Astrocyte of the cerebellum (primary cell): ENCODE measurements around the gene CFAP97D2.
"Not testable (repeated sequence)": the region's sequence is repeated elsewhere in the genome, so short reads cannot be mapped to it uniquely, and the experiment has no call there.

Source experiments
- DNase-seq: peaks from one replicate; pipeline ENCODE4 v3.0.0-alpha.2; 2011; ENCODE audit warnings: low read depth
- H3K4me3 ChIP-seq: 2 replicates; pipeline ENCODE4 v1.5.1; 2011; ENCODE audit warnings: mild to moderate bottlenecking, low read depth, low read length, moderate library complexity
- in situ Hi-C: cut with HindIII; loops from 2 replicates; pipeline ENCODE4 v1.10.0; 2017; ENCODE audit warnings: low sequenced_read_pairs
- TF ChIP-seq, protein P1 (sequence below): IDR thresholded peaks from 2 replicates; pipeline ENCODE4 v1.5.1; 2012; ENCODE audit warnings: low read length, low read depth, moderate library complexity, mild to moderate bottlenecking; ENCODE audit errors: missing control alignments

The CFAP97D2 gene

DNA sequence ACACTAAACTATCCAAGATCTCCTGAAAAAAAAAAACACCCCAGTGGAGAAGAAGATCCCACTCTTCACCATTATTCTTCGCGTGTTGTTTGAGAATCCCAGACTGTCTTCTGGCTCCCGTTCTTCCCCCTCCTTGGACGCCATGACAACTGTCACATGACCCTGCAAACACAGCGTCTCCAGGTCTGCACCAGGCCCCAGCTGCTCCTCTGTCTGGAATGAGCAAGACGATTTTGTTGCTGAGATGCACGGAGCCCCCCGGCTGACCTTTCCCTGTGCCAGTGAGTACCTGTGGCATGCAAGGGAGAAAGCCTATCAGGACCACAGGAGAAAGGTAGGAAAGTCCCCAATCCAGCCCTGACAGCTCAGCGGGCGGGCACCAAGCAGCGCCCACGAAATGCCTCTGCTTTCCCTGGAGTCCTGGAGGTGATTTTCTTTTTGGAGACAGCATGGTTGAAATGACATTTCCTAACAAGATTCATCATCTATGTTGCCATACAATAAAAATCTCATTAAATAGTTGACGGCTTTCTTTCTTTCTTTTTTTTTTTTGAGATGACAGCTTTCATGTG lies at the start of gene CFAP97D2:
Gene CFAP97D2 (plus strand): TSS at position 171 of the 572 bp plus-strand sequence. CDS start 74 bp downstream, at position 245.
- no peak for DNase-seq
- TF ChIP-seq, protein P1, sequence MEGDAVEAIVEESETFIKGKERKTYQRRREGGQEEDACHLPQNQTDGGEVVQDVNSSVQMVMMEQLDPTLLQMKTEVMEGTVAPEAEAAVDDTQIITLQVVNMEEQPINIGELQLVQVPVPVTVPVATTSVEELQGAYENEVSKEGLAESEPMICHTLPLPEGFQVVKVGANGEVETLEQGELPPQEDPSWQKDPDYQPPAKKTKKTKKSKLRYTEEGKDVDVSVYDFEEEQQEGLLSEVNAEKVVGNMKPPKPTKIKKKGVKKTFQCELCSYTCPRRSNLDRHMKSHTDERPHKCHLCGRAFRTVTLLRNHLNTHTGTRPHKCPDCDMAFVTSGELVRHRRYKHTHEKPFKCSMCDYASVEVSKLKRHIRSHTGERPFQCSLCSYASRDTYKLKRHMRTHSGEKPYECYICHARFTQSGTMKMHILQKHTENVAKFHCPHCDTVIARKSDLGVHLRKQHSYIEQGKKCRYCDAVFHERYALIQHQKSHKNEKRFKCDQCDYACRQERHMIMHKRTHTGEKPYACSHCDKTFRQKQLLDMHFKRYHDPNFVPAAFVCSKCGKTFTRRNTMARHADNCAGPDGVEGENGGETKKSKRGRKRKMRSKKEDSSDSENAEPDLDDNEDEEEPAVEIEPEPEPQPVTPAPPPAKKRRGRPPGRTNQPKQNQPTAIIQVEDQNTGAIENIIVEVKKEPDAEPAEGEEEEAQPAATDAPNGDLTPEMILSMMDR = no peak
- H3K4me3 ChIP-seq = no peak within 1 kb of the TSS
- in situ Hi-C loops = no loop called here

DNA sequence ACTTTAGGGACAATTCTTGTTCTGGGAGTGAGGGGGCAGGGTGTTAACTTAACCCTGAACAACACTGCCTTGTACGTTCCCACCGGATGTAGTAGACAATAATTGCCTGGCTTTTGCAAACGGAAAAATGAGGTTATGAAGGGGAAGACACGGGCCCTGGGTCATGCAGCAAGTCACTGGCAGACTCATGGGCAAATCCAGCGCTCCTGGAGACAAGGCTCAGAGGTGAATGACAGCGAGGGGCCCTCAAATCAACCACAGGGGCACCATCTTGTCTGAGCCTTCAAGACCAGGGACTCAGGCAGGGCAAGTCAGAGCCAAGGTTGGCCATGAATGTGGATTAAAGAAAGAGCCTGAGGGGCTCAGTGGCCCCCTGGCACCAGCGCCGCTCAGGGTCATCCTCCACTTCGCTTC lies 49.4 kb upstream of the CFAP97D2 start:
- no peak for DNase-seq
- in situ Hi-C loops = no loop called here
- peak overlapping the region; percentile 98 for H3K4me3 ChIP-seq
- TF ChIP-seq, protein P1 = no peak

DNA sequence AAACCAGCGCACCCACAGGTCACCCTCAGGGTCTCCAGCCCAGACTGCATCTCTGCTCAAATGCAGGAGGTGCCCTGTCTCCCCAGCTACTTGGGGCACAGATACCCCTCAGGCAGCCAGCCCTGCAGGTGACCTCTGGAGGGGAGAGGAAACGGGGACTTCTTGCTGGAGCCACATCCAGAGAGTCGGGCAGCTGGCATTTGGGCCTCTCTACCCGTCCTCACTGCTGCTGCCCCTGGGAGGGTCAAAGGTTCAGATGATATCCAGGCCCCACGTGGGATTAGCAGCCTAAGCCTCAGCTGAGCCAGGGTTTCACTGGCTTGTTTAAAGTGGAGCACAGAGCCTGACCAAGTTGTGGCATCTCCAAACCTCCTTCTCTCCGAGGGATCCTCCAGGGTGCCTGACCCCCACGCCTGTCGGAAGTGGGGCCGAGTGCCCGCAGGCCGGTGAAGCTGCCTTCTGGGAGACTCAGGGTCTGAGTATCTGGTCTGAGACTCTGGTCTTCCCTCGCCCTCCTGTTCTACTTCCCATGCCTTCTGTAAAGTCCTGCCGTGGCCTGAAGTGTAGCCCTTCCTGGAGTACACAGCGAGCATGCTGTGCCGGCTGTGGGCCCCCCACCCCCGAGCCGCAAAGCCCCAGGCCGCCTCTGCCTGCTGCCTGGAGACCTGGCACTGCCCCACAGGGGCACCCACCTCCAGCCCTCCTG lies 48.8 kb upstream of the CFAP97D2 start:
- DNase-seq = no peak
- peak overlapping the region; percentile 98 for H3K4me3 ChIP-seq
- in situ Hi-C loops = no loop called here
- TF ChIP-seq, protein P1 = no peak

DNA sequence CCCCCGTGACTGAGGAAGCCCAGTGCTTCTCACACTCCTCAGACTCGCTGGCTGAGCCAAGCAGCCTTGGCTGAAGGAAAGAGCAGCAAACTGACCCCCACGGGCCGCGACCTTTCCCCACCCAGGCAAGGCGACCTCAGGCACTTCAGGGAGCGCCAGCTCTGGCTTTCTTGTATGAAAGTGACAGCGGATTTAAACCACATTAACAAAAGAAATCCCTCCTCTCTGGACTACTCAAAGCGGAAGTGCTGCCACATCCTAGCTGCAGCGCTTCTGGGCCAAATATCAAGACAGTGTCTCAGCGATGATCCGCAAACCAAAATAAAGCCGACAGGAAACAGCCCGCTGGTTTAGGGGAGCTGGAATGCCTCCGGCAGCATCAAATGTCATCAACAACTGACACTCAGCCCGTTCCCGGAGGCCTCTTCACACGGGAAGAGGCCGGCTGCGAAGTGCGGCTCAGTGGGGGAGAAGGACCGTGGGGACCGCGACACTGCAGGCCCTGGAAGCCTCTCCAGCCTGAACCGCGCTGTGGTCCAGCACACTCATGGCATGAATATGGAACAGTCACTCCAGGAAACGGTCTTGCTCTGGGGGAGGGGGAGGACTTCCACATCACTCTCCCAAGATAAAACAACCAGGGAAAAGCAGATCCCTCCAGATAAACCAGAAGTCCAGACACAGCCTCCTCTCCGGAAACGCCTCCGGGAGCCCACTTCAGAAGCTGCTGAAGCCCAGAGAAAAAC lies 48.0 kb upstream of the CFAP97D2 start:
- in situ Hi-C loops = no loop called here
- TF ChIP-seq, protein P1 = no peak
- DNase-seq = peak; percentile 85
- H3K4me3 ChIP-seq = peak overlapping the region; percentile 98

DNA sequence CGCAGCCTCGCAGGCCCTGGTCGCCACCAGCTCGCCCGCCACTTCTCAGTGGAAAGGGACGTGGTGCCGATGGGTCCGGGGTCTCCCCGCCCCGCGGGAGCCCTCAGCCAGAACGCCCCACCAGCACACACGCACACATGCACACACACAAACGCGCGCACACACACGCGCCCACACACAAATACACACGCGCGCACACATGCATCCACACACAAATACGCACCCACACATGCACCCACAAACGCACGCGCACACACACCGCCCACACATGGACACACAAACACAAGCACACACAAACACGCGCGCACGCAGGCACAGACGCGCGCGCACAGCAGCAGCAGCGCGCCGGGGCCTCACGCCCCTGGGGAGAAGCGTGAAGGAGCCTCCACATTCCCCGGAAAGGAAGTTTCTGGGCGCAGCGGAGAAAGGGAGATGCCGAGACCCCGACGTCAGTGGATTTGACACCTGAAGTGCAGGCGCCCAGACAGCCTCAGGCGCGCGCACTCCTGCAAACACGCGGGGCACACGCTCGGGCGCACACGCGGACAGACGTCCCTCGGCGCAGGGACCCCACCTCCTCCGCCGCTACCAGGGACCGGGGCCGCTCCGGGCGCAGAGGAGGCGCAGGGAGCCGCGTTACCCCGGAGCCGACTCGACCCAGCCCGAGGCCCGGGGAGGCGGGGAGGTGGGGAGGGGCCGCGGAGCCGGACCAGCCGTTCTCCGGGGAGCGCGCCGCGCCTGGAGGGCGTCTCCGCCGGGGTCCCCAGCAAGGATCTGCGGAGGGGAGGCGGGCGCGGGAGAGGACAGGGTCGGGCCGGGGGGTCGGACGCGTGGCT lies 47.3 kb upstream of the CFAP97D2 start:
- TF ChIP-seq, protein P1 = no peak
- in situ Hi-C loops = no loop called here
- peak overlapping the region; percentile 98 for H3K4me3 ChIP-seq
- DNase-seq = no peak

DNA sequence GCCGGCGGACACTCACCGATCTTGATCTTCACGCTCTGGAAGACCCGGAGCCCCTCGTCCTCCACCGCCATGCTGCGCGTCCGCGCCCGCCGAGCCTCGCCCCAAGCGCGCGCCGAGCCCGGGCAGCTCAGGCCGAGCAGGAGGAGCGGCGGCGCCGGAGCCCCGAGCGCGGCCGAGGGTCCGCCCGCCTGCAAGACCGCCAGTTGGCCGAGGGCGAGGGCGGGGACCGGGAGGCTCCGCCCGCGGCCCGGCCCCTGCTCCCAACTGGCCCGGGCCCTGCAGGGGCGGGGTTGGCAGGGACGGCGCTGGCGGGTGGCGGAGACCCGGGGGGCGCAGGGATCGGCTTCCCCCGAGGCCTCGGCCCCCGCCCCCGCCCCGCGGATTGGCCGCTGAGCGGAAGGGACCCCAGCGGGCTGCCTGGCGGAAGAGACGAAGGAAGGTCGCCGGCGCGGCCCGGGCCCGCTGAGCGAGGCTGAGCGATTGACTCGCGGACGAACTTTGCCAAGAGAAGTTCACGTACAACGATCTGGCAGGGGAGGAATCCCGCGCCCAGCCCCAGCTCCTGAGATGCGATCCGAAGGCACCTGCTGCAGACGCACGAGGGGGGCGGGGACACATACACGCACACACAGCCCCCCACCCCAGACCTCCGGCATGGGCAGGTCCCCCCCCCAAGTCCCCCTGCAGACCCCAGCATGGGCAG lies 46.5 kb upstream of the CFAP97D2 start, which contains the start of gene RASA3:
Gene RASA3 (minus strand): TSS at position 205 of the 703 bp plus-strand sequence. CDS start 134 bp downstream, at position 71.
- DNase-seq = peak; percentile 51
- in situ Hi-C loops = no loop called here
- peak within 1 kb of the TSS; percentile 98 for H3K4me3 ChIP-seq
- TF ChIP-seq, protein P1 = no peak

DNA sequence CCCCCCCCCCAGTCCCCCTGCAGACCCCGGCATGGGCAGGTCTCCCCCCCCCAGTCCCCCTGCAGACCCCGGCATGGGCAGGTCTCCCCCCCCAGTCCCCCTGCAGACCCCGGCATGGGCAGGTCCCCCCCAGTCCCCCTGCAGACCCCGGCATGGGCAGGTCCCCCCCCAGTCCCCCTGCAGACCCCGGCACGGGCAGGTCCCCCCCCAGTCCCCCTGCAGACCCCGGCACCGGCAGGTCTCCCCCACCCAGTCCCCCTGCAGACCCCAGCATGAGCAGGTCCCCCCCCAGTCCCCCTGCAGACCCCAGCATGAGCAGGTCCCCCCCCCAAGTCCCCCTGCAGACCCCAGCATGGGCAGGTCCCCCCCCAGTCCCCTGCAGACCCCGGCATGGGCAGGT lies 45.9 kb upstream of the CFAP97D2 start:
- DNase-seq, H3K4me3 ChIP-seq, in situ Hi-C loops: not testable (repeated sequence)

DNA sequence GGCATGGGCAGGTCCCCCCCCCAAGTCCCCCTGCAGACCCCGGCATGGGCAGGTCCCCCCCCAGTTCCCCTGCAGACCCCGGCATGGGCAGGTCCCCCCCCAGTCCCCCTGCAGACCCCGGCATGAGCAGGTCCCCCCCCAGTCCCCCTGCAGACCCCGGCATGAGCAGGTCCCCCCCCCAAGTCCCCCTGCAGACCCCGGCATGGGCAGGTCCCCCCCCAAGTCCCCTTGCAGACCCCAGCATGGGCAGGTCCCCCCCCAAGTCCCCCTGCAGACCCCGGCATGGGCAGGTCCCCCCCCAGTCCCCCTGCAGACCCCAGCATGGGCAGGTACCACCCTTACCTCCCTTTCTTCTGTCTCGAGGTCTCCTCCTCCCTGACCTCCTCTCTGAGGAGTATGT lies 45.5 kb upstream of the CFAP97D2 start:
- in situ Hi-C loops, H3K4me3 ChIP-seq, DNase-seq: not testable (repeated sequence)
